Measurements from ENCODE around the gene DLX3.

DLX3 gene

DNA sequence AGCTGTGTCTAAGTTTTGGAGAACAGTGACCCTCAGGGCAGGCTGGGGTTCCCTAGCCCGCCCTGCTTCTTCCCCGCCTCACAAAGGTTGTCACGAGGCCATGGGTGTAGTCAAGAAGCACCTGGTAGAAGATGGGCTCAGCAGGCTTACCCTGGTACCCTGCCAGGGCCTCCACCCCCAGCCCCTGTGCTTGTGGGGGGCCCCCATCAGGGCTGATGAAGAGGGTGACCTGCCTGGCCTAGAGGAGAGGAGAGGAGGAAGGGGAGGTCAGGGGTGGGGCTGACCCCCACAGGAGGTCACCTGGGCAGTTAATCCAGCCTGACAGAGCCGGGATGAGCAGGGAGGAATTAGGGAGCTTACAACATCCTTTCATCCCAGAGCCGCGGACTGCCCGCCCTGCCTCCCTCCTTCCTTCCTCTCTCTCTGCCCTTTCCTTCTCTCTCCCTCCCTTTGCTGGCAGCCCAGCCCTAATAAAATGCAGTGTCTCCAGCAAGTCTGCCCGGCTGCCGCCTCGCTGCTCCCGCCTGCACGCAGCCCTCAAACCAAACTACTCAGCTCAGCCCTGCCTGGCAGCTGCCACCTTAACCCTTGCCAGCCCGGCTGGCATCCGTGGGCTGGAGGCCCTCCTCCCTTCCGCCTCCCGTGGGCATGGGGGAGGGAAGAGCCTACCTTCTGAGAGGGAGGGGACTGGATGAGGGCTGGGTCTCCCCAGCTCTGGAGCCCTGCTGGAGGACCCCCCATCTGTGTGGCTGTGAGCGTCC, 7.2 kb downstream of the DLX3 start:
- Histone ChIP-seq H3K4me1 (ENCODE audit: control insufficient read depth, insufficient read depth, low read length) (peaks cover 2% of the 10 kb centered on the region), H3K27me3 (ENCODE audit: control insufficient read depth, insufficient read depth, low read length) (peaks cover 81% of the 10 kb centered on the region), H3K9ac (ENCODE audit: low read depth, low read length) (no peak overlapping the region), H3K9me3 (ENCODE audit: control insufficient read depth, insufficient read depth, low read length) (no peaks in the 10 kb centered on the region), H3K4me3 (ENCODE audit: low read depth, low read length) (no peak overlapping the region), H3K36me3 (ENCODE audit: control insufficient read depth, insufficient read depth, low read length) (no peaks in the 10 kb centered on the region)

DNA sequence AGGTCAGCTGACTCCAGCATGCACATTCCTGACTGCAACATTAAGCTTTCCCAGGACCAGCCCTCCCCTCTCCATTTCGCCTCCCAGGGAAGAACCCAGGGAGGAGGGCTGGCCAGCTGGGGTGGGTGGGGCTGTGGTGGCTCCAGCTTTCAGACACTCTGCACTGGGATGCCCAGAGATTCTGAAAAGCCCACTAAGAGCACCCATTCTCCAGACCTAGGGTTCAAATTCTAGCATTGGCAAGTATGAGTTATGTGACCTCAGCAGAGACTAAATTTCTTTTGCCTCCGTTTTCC, 7.8 kb downstream of the DLX3 start:
- H3K27me3 ChIP-seq (ENCODE audit: control insufficient read depth, insufficient read depth, low read length): peaks cover 77% of the 10 kb centered on the region
- H3K9ac ChIP-seq (ENCODE audit: low read depth, low read length): no peak overlapping the region
- no peaks in the 10 kb centered on the region for H3K4me1 ChIP-seq (ENCODE audit: control insufficient read depth, insufficient read depth, low read length)
- H3K9me3 ChIP-seq (ENCODE audit: control insufficient read depth, insufficient read depth, low read length): no peaks in the 10 kb centered on the region
- no peak overlapping the region for H3K4me3 ChIP-seq (ENCODE audit: low read depth, low read length)
- H3K36me3 ChIP-seq (ENCODE audit: control insufficient read depth, insufficient read depth, low read length): no peaks in the 10 kb centered on the region

DNA sequence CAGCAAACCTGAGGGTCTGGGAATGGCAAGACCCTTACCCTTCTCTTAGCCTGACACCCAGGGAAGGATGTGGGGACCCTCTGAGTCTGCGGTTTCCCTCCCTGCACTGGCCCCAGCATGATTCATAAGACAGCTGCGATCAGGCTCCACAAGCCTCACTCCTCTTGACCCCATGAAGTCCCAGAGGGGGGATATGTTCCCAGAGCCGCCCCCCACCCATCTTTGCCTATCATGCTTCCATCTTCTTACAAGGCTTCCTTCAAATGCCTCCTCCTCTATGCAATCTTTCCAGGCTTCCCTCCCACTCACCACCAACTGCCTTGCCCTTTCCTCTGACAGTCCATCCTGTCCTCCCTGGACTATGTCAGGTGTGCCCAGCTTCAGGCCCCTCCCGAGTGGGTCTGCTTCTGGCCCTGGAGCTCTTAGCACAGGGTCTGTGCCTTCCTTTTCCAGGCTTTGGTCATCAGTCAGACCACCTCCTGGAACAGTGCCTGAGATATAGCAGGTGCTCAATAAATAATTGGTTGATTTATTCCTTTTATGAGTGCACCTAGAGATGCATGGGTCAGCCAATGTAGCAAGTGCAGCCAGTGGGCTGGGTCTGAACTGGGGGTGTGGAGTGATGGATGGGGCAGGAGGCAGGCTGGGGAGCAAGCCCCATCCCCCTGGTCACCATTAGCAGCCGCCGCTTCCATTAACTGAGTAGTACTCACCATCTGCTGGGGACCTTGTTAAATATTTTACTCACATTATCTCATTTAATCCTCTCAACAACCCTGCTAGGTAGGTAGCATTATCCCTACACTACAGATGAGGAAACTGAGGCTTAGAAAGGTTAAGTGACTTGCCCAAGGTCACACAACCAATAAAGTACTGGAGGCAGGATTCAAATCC, 8.4 kb downstream of the DLX3 start:
- Histone ChIP-seq H3K9ac (ENCODE audit: low read depth, low read length) (no peak overlapping the region), H3K36me3 (ENCODE audit: control insufficient read depth, insufficient read depth, low read length) (no peaks in the 10 kb centered on the region), H3K4me1 (ENCODE audit: control insufficient read depth, insufficient read depth, low read length) (no peaks in the 10 kb centered on the region), H3K4me3 (ENCODE audit: low read depth, low read length) (no peak overlapping the region), H3K27me3 (ENCODE audit: control insufficient read depth, insufficient read depth, low read length) (peaks cover 74% of the 10 kb centered on the region), H3K9me3 (ENCODE audit: control insufficient read depth, insufficient read depth, low read length) (no peaks in the 10 kb centered on the region)

DNA sequence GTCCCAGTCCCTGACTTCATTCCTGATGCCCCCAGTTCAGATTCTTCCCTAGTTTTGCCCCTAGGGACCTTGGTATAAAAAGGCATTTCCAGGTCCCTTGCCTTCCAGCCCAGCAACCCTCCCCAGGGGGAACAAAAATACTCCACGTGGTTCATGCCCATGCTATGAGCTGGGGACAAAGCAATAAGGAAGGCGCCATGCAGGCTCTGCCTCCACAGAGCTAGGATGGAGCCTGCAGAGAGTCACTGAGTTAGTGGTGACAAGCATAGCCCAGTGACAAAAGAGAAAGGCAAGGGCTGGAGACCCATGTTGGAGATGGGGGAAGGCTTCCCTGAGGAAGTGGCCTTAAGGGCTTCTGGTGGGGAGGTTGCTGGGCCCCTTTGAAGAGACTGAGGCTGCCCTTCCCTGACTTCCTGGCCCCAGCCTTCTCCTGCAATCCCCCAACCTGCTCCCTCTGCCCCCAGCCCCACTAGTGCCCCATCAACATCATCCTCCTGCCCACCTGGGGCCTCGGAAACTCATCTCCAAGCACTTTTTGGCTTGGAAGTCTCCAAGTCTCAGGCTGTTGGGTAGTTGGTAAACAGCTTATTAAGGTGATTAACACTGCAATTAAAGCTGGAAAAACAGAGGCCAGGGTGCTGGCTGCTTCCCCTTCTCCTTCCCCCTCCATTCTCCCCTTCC, 9.6 kb downstream of the DLX3 start:
- Histone ChIP-seq H3K9me3 (ENCODE audit: control insufficient read depth, insufficient read depth, low read length) (no peaks in the 10 kb centered on the region), H3K9ac (ENCODE audit: low read depth, low read length) (no peak overlapping the region), H3K4me3 (ENCODE audit: low read depth, low read length) (no peak overlapping the region), H3K4me1 (ENCODE audit: control insufficient read depth, insufficient read depth, low read length) (peaks cover 6% of the 10 kb centered on the region), H3K36me3 (ENCODE audit: control insufficient read depth, insufficient read depth, low read length) (no peaks in the 10 kb centered on the region), H3K27me3 (ENCODE audit: control insufficient read depth, insufficient read depth, low read length) (peaks cover 71% of the 10 kb centered on the region)

GRCh38 chr17:49984776-49985175, 10.2 kb downstream of the DLX3 start:
- H3K4me1 ChIP-seq (ENCODE audit: control insufficient read depth, insufficient read depth, low read length): peaks cover 9% of the 10 kb centered on the region
- H3K4me3 ChIP-seq (ENCODE audit: low read depth, low read length): no peak overlapping the region
- peaks cover 73% of the 10 kb centered on the region for H3K27me3 ChIP-seq (ENCODE audit: control insufficient read depth, insufficient read depth, low read length)

DNA sequence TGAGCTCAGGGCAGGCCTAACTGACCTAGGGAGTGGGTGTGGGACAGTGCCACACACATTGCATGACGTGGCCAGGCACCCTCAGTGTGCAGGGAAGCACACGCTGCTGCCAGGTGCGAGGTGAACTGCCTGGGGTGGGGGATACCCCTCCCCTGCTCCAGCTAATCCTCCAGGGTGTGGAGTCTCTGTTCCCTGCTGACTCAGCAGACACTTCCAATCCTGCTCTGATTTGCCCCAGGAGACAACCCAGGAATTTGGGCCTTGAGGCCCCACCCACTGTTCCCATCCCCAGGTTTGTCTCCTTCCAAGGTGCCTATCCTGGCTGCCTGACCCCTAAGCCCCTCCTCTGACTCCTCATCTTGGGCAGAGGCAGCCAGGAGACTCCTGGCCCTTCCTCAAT, 10.7 kb downstream of the DLX3 start:
- H3K4me3 ChIP-seq (ENCODE audit: low read depth, low read length): no peak overlapping the region
- no peaks in the 10 kb centered on the region for H3K36me3 ChIP-seq (ENCODE audit: control insufficient read depth, insufficient read depth, low read length)
- no peaks in the 10 kb centered on the region for H3K9me3 ChIP-seq (ENCODE audit: control insufficient read depth, insufficient read depth, low read length)
- H3K27me3 ChIP-seq (ENCODE audit: control insufficient read depth, insufficient read depth, low read length): peaks cover 73% of the 10 kb centered on the region
- no peak overlapping the region for H3K9ac ChIP-seq (ENCODE audit: low read depth, low read length)
- H3K4me1 ChIP-seq (ENCODE audit: control insufficient read depth, insufficient read depth, low read length): peaks cover 9% of the 10 kb centered on the region

More at GRCh38 chr17:49984776-49985175, 10.2 kb downstream of the DLX3 start:
- Histone ChIP-seq H3K9me3 (ENCODE audit: control insufficient read depth, insufficient read depth, low read length) (no peaks in the 10 kb centered on the region), H3K9ac (ENCODE audit: low read depth, low read length) (no peak overlapping the region), H3K36me3 (ENCODE audit: control insufficient read depth, insufficient read depth, low read length) (no peaks in the 10 kb centered on the region)

DNA sequence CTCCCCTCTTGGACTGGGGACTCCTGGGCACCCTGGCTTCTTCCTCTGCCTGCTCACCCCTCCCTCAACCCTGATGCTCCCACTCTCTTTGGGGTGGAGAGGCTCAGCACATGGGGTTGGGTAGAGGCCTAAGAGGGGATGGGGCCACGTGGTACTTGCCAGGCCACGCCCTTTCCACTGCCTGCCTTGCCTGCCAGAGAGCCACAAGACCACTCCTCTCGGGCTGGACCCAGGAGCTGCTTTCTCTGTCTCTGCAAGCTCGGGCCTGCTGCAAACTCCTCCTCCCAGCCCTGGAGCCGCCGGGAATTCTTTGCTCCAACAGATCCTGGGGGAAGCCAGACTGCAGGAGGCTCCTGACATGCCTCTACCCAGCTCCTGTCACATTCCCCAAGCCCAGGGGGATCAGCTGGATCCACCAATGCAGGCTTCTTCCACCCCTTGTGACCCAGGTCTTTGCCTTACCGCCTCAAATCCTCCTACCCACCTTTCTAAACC, 14.3 kb downstream of the DLX3 start:
- H3K27me3 ChIP-seq (ENCODE audit: control insufficient read depth, insufficient read depth, low read length): peaks cover 66% of the 10 kb centered on the region
- H3K9ac ChIP-seq (ENCODE audit: low read depth, low read length): no peak overlapping the region

DNA sequence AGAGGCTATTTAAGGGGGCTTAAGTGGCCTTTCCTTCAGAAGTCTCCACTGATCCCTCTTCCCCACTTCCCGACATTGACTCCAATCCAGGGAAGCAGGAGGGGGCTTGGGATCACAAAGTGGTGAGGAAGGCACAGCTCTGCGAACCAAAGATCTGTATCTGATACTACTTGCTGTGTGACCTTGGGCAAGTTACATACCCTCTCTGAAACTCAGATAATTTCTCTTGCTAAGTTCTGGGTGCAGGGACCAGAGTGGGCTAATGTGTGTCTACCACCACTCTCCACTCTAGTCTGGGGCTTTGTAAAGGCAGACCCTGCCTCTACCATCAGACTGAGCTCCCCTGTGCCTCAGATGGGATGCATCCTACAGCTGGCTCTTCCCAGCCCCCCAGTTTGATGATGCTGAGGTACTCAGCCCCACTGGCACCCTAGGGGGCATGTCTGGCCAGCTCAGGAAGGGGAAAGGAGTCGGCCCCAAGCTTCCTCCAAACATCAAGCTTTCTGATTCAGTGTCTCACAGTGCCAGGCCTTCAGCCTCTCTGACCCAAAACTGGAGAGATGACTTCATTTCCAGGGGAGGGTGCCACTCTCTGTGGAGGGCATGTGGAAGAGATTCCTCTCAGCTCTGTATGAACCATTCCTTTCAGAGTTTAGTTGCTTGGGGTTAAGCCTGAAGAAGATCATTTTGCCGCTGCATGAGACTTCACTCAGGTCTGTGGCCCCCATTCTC, 15.1 kb downstream of the DLX3 start:
- Histone ChIP-seq H3K9ac (ENCODE audit: low read depth, low read length) (no peak overlapping the region), H3K27me3 (ENCODE audit: control insufficient read depth, insufficient read depth, low read length) (peaks cover 67% of the 10 kb centered on the region), H3K9me3 (ENCODE audit: control insufficient read depth, insufficient read depth, low read length) (no peaks in the 10 kb centered on the region), H3K4me1 (ENCODE audit: control insufficient read depth, insufficient read depth, low read length) (peaks cover 31% of the 10 kb centered on the region), H3K36me3 (ENCODE audit: control insufficient read depth, insufficient read depth, low read length) (no peaks in the 10 kb centered on the region), H3K4me3 (ENCODE audit: low read depth, low read length) (no peak overlapping the region)

More for the DNA sequence above, 14.3 kb downstream of the DLX3 start:
- H3K9me3 ChIP-seq (ENCODE audit: control insufficient read depth, insufficient read depth, low read length): no peaks in the 10 kb centered on the region
- no peaks in the 10 kb centered on the region for H3K36me3 ChIP-seq (ENCODE audit: control insufficient read depth, insufficient read depth, low read length)
- peaks cover 25% of the 10 kb centered on the region for H3K4me1 ChIP-seq (ENCODE audit: control insufficient read depth, insufficient read depth, low read length)
- H3K4me3 ChIP-seq (ENCODE audit: low read depth, low read length): no peak overlapping the region

- Histone ChIP-seq H3K4me1 (ENCODE audit: control insufficient read depth, insufficient read depth, low read length) (peaks cover 31% of the 10 kb centered on the region), H3K9me3 (ENCODE audit: control insufficient read depth, insufficient read depth, low read length) (no peaks in the 10 kb centered on the region), H3K9ac (ENCODE audit: low read depth, low read length) (no peak overlapping the region), H3K27me3 (ENCODE audit: control insufficient read depth, insufficient read depth, low read length) (peaks cover 77% of the 10 kb centered on the region), H3K36me3 (ENCODE audit: control insufficient read depth, insufficient read depth, low read length) (no peaks in the 10 kb centered on the region), H3K4me3 (ENCODE audit: low read depth, low read length) (no peak overlapping the region)
These were observed 16.5 kb downstream of the DLX3 start for GRCh38 chr17:49978501-49978900.

DNA sequence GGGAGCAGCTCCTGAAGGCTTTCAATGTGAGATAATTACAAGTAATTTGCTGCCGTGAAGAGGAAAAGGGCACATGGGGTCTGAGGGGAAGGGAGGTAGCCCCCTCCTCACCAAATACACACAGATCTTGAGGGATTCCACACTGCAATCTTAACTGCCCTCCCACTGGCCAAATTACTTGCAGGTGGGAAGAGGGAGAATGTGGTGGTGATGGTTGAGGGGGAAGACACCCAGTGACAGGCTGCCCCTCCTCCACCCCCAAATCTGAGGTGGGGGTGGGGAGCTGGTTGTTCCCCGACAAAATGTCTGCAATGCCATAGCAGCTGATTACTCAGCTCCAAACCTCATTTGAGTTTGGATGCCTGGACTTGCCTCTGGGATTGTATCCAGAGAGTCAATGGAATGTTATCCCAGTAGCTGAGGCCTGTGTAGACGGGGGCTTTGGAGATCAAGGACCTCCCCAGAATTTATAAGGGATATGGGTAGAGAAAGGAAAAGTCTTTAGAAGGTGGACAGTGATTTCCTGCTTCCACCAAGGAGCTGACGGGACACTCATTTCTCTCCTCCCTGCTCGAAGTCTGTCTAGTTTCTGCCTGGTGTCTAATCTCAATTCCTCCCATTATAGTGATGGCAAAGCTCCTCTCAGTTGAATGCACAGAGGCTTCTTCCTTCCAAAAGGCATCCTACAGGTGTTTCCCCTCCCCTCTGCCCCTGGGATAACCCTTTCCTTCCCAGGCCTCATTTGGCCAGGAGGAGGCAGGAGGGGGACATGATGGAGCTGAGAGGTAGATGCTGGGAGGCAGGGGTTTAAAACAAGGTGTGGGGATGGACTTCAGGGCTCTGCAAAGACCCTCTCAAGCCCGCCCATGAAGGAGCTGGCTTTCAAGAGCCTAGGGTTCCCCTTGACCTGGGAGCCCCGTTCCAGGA, 17.3 kb downstream of the DLX3 start:
- Histone ChIP-seq H3K27me3 (ENCODE audit: control insufficient read depth, insufficient read depth, low read length) (peaks cover 84% of the 10 kb centered on the region), H3K4me3 (ENCODE audit: low read depth, low read length) (no peak overlapping the region), H3K9ac (ENCODE audit: low read depth, low read length) (no peak overlapping the region)

More for the DNA sequence above, 17.3 kb downstream of the DLX3 start:
- no peaks in the 10 kb centered on the region for H3K36me3 ChIP-seq (ENCODE audit: control insufficient read depth, insufficient read depth, low read length)
- H3K4me1 ChIP-seq (ENCODE audit: control insufficient read depth, insufficient read depth, low read length): peaks cover 31% of the 10 kb centered on the region
- no peaks in the 10 kb centered on the region for H3K9me3 ChIP-seq (ENCODE audit: control insufficient read depth, insufficient read depth, low read length)

Measured in iPS-15b (cell line).